H9 (cell line): ENCODE data around the gene PCBP4. TPM values are rescaled to one million over a fixed set of nuclear protein-coding genes. Genes with fewer than 3 reads are reported as not detected.

Experiments
- DNase-seq: peaks from one replicate; pipeline ENCODE4 v3.0.0-alpha.2; 2017
- H2AFZ ChIP-seq: one replicate; pipeline ENCODE4 v1.6.1; 2013; ENCODE audit warnings: mild to moderate bottlenecking, low read length, control low read depth, moderate library complexity
- H2AK5ac ChIP-seq: 2 replicates; pipeline ENCODE4 v1.6.1; 2013; ENCODE audit warnings: low read length, control low read depth, mixed read lengths; ENCODE audit not compliant: insufficient read length
- H2BK120ac ChIP-seq: one replicate; pipeline ENCODE4 v1.6.1; 2013; ENCODE audit warnings: low read depth, mild to moderate bottlenecking, low read length, control low read depth, inconsistent platforms; ENCODE audit not compliant: poor library complexity, severe bottlenecking
- H2BK12ac ChIP-seq: 2 replicates; pipeline ENCODE4 v1.6.1; 2013; ENCODE audit warnings: low read length, control low read depth, mixed read lengths, low read depth; ENCODE audit not compliant: insufficient read length
- H2BK15ac ChIP-seq: 2 replicates; pipeline ENCODE4 v1.6.1; 2013; ENCODE audit warnings: low read depth, low read length, control low read depth
- H2BK20ac ChIP-seq: one replicate; pipeline ENCODE4 v1.6.1; 2013; ENCODE audit warnings: low read depth, mild to moderate bottlenecking, low read length, control low read depth, inconsistent platforms; ENCODE audit not compliant: poor library complexity, severe bottlenecking
- H2BK5ac ChIP-seq: 2 replicates; pipeline ENCODE4 v1.6.1; 2013; ENCODE audit warnings: low read length, control low read depth, mixed read lengths; ENCODE audit not compliant: insufficient read length
- H3K14ac ChIP-seq: 2 replicates; pipeline ENCODE4 v1.6.1; 2013; ENCODE audit warnings: low read length, control low read depth; ENCODE audit not compliant: insufficient read depth
- H3K18ac ChIP-seq: 2 replicates; pipeline ENCODE4 v1.6.1; 2013; ENCODE audit warnings: low read depth, mild to moderate bottlenecking, mixed read lengths, low read length, control low read depth; ENCODE audit not compliant: insufficient read length
- H3K23ac ChIP-seq: 2 replicates; pipeline ENCODE4 v1.6.1; 2013; ENCODE audit warnings: low read length, control low read depth, mixed read lengths, low read depth; ENCODE audit not compliant: insufficient read length
- H3K23me2 ChIP-seq: 2 replicates; pipeline ENCODE4 v1.6.1; 2013; ENCODE audit warnings: low read depth, mild to moderate bottlenecking, mixed read lengths, low read length, control low read depth; ENCODE audit not compliant: insufficient read length, poor library complexity, severe bottlenecking
- H3K27ac ChIP-seq: 2 replicates; pipeline ENCODE4 v1.5.1; 2013; ENCODE audit warnings: low read length, control low read depth, mixed read lengths, low read depth; ENCODE audit not compliant: insufficient read length
- H3K27me3 ChIP-seq: 2 replicates; pipeline ENCODE4 v1.6.1; 2013; ENCODE audit warnings: low read length, control low read depth, inconsistent platforms; ENCODE audit not compliant: insufficient read depth
- H3K4ac ChIP-seq: 2 replicates; pipeline ENCODE4 v1.6.1; 2013; ENCODE audit warnings: low read depth, mild to moderate bottlenecking, control low read depth, inconsistent platforms, low read length, moderate library complexity
- H3K4me1 ChIP-seq: 2 replicates; pipeline ENCODE4 v1.6.1; 2013; ENCODE audit warnings: low read length, control low read depth, inconsistent platforms; ENCODE audit not compliant: insufficient read depth
- H3K4me2 ChIP-seq: 2 replicates; pipeline ENCODE4 v1.6.1; 2013; ENCODE audit warnings: low read length, control low read depth, mixed read lengths; ENCODE audit not compliant: insufficient read length, insufficient read depth
- H3K56ac ChIP-seq: 2 replicates; pipeline ENCODE4 v1.6.1; 2013; ENCODE audit warnings: low read depth, mild to moderate bottlenecking, mixed read lengths, low read length, control low read depth; ENCODE audit not compliant: insufficient read length
- H3K79me1 ChIP-seq: 2 replicates; pipeline ENCODE4 v1.6.1; 2013; ENCODE audit warnings: low read depth, mild to moderate bottlenecking, moderate library complexity, low read length, control low read depth, inconsistent platforms; ENCODE audit not compliant: insufficient read depth, poor library complexity, severe bottlenecking
- H3K79me2 ChIP-seq: 2 replicates; pipeline ENCODE4 v1.6.1; 2013; ENCODE audit warnings: low read length, control low read depth, inconsistent platforms; ENCODE audit not compliant: insufficient read depth
- H3K9ac ChIP-seq: 2 replicates; pipeline ENCODE4 v1.6.1; 2013; ENCODE audit warnings: low read length, control low read depth, mixed read lengths; ENCODE audit not compliant: insufficient read length; ENCODE audit errors: extremely low read depth
- H3K9me3 ChIP-seq: one replicate; pipeline ENCODE4 v1.6.1; 2013; ENCODE audit warnings: low read depth, low read length, inconsistent platforms; ENCODE audit not compliant: control insufficient read depth
- H3T11ph ChIP-seq: one replicate; pipeline ENCODE4 v1.6.1; 2013; ENCODE audit warnings: mild to moderate bottlenecking, low read length, control low read depth, inconsistent platforms
- H4K20me1 ChIP-seq: one replicate; pipeline ENCODE4 v1.6.1; 2013; ENCODE audit not compliant: control insufficient read depth, insufficient read length, insufficient read depth
- H4K5ac ChIP-seq: 2 replicates; pipeline ENCODE4 v1.6.1; 2013; ENCODE audit warnings: low read depth, mild to moderate bottlenecking, mixed read lengths, low read length, control low read depth; ENCODE audit not compliant: insufficient read length
- H4K8ac ChIP-seq: replicated peaks from 2 replicates; pipeline ENCODE4 v1.6.1; 2013; ENCODE audit warnings: low read length, control low read depth, mixed read lengths, low read depth; ENCODE audit not compliant: insufficient read length
- H4K91ac ChIP-seq: 2 replicates; pipeline ENCODE4 v1.6.1; 2013; ENCODE audit warnings: low read depth, mild to moderate bottlenecking, moderate library complexity, mixed read lengths, low read length, control low read depth; ENCODE audit not compliant: insufficient read length
- H3K27ac Mint-ChIP-seq, 3 experiments: 2 replicates in 2 of 3; 3 replicates in 1 of 3; pipeline ENCODE4 v1.8.0; 2020 to 2021; ENCODE audit warnings: mixed read lengths in 3 of 3, mild to moderate bottlenecking in 1 of 3, moderate library complexity in 1 of 3
- H3K27me3 Mint-ChIP-seq: 2 replicates; pipeline ENCODE4 v1.8.0; 2021; ENCODE audit warnings: low read depth, mild to moderate bottlenecking, moderate library complexity, mixed read lengths
- H3K36me3 Mint-ChIP-seq, 3 experiments: 2 replicates in 2 of 3; 3 replicates in 1 of 3; pipeline ENCODE4 v1.8.0; 2020 to 2021; ENCODE audit warnings: low read depth in 3 of 3, mixed read lengths in 3 of 3; ENCODE audit not compliant: insufficient read depth in 1 of 3
- H3K4me1 Mint-ChIP-seq, 2 experiments: 2 replicates each; pipeline ENCODE4 v1.8.0; 2020; ENCODE audit warnings: mixed read lengths in 2 of 2
- H3K4me3 Mint-ChIP-seq, 2 experiments: 2 replicates in 1 of 2; 3 replicates in 1 of 2; pipeline ENCODE4 v1.8.0; 2020 to 2021; ENCODE audit warnings: mild to moderate bottlenecking in 2 of 2, mixed read lengths in 2 of 2, moderate library complexity in 1 of 2
- H3K9me3 Mint-ChIP-seq, 2 experiments: 2 replicates in 1 of 2; 3 replicates in 1 of 2; pipeline ENCODE4 v1.8.0; 2020; ENCODE audit warnings: mild to moderate bottlenecking in 2 of 2, mixed read lengths in 2 of 2, moderate library complexity in 1 of 2
- WGBS: extraction: QIAGEN DNeasy Blood & Tissue Kit; methylation state at CpG from one replicate; pipeline ENCODE4 v1.1.7; 2013; ENCODE audit warnings: missing lambda C conversion rate, low lambda C conversion rate, mixed read lengths; ENCODE audit not compliant: insufficient read length; ENCODE audit errors: extremely low coverage; 5-methylcytosine and 5-hydroxymethylcytosine counted together
- total RNA-seq: library from RNA; stranded (reverse); gene quantifications from 2 replicates; pipeline ENCODE4 v1.2.1, GENCODE V29; 2021
- TF ChIP-seq, protein P1 (sequence below): fragments of 200-600 bp; sonication (generic); conservative IDR thresholded peaks from 3 replicates; pipeline ENCODE4 v1.8.0; 2021; ENCODE audit warnings: antibody characterized with exemption, mild to moderate bottlenecking

PCBP4 gene
- total RNA-seq, 1 experiment from 2014 or later = 24.6 TPM

DNA sequence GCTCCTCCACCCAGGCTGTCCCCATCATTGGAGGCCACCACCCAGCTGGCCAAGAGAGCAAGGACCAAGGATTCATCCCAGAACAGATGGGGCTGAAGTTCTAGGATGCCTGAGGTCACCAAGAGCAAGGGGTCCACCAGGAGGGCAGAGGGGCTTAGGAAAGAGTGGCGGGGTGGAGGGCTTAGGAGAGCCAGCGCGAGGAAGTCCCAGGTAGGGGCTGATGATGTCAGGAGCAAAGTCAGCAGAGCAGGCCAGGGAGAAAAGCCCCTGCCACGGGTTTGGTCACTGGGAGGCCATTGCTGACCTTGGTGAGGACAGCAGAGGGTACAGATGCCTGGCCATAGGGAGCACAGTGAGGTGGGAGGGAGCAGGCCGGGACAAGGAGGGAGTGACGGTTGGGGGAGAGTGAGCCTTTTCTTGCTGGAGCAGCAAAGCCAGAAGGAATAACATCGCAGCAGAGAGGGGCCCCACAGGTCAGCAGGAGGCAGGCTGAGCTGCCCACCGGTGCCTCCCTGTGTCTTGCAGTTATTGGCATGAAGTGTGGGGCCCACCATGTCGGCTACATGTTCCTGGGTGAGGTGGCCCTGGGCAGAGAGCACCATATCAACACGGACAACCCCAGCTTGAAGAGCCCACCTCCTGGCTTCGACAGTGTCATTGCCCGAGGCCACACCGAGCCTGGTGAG, 19.9 kb downstream of the PCBP4 start:
- Histone ChIP-seq H3K14ac (no peak overlapping the region), H3K9me3 (no peaks in the 10 kb centered on the region), H3K23ac (no peak overlapping the region), H3K79me1 (no peaks in the 10 kb centered on the region), H2BK5ac (no peak overlapping the region), H3T11ph (no peak overlapping the region), H3K4me2 (no peak overlapping the region), H2AFZ (no peak overlapping the region), H2BK20ac (no peak overlapping the region), H2BK12ac (no peak overlapping the region), H4K5ac (no peak overlapping the region), H2BK15ac (no peak overlapping the region), H3K23me2 (peaks cover 4% of the 10 kb centered on the region), H3K4ac (no peak overlapping the region; the same call in 1 of the 2 replicates), H2AK5ac (no peak overlapping the region), H2BK120ac (no peak overlapping the region), H3K4me1 (no peaks in the 10 kb centered on the region), H3K56ac (no peak overlapping the region), H4K8ac (no peak overlapping the region), H3K79me2 (no peaks in the 10 kb centered on the region), H4K91ac (no peak overlapping the region), H3K27ac (no peak overlapping the region), H4K20me1 (peaks cover 6% of the 10 kb centered on the region), H3K27me3 (no peaks in the 10 kb centered on the region; the same call in 1 of the 2 replicates), H3K18ac (no peak overlapping the region), H3K9ac (no peak overlapping the region)
- Mint-ChIP-seq H3K27me3 (peaks cover 95% of the 10 kb centered on the region), H3K27ac (peak overlapping the region in 1 of 3 experiments; percentile 75; a peak in 1 of 7 replicates), H3K36me3 (no peaks in the 10 kb centered on the region), H3K4me3 (no peak overlapping the region), H3K9me3 (no peaks in the 10 kb centered on the region), H3K4me1 (peaks cover 3 to 5% of the 10 kb centered on the region in 2 experiments; a peak in 1 of 4 replicates)
- DNase-seq = no peak
- WGBS = no CpG with 5 or more reads among the region's 13 CpGs
- TF ChIP-seq, protein P1, sequence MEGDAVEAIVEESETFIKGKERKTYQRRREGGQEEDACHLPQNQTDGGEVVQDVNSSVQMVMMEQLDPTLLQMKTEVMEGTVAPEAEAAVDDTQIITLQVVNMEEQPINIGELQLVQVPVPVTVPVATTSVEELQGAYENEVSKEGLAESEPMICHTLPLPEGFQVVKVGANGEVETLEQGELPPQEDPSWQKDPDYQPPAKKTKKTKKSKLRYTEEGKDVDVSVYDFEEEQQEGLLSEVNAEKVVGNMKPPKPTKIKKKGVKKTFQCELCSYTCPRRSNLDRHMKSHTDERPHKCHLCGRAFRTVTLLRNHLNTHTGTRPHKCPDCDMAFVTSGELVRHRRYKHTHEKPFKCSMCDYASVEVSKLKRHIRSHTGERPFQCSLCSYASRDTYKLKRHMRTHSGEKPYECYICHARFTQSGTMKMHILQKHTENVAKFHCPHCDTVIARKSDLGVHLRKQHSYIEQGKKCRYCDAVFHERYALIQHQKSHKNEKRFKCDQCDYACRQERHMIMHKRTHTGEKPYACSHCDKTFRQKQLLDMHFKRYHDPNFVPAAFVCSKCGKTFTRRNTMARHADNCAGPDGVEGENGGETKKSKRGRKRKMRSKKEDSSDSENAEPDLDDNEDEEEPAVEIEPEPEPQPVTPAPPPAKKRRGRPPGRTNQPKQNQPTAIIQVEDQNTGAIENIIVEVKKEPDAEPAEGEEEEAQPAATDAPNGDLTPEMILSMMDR = no peak
